NCI-H526 (cell line): Measurements from ENCODE around the gene NCAM2.
A peak's percentile ranks its signal among the peaks of the same experiment; 100 is the strongest.
"Not testable (repeated sequence)": the region's sequence is repeated elsewhere in the genome, so short reads cannot be mapped to it uniquely, and the experiment has no call there.

Experiments
- DNase-seq, 2 experiments: peaks; one replicate each; lab custom pipeline; 2025; lab: John Stamatoyannopoulos, UW

The NCAM2 gene

GRCh38 chr21:21103692-21104091 lies 105.5 kb downstream of the NCAM2 start:
- DNase-seq: no peak

- no peak for DNase-seq
Observed at GRCh38 chr21:21109736-21110135, 111.5 kb downstream of the NCAM2 start.

- no peak for DNase-seq
Observed at GRCh38 chr21:21111309-21111920, 113.2 kb downstream of the NCAM2 start.

GRCh38 chr21:21114461-21114860 lies 116.3 kb downstream of the NCAM2 start:
- no peak for DNase-seq

- no peak for DNase-seq
Observed at GRCh38 chr21:21119091-21119490, 120.9 kb downstream of the NCAM2 start.

GRCh38 chr21:21122680-21123079 lies 124.5 kb downstream of the NCAM2 start:
- DNase-seq: no peak

GRCh38 chr21:21132390-21132789 lies 134.2 kb downstream of the NCAM2 start:
- no peak for DNase-seq

GRCh38 chr21:21137986-21138385 lies 139.8 kb downstream of the NCAM2 start:
- DNase-seq: no peak

- DNase-seq: no peak
Observed at GRCh38 chr21:21146587-21147373, 148.6 kb downstream of the NCAM2 start.

- DNase-seq: no peak
Observed at GRCh38 chr21:21147374-21147745, 149.2 kb downstream of the NCAM2 start.

- no peak for DNase-seq
Observed at GRCh38 chr21:21148009-21148408, 149.8 kb downstream of the NCAM2 start.

- no peak for DNase-seq
Observed at GRCh38 chr21:21148514-21148913, 150.3 kb downstream of the NCAM2 start.

GRCh38 chr21:21149445-21149844 lies 151.2 kb downstream of the NCAM2 start:
- DNase-seq: not testable (repeated sequence)

- no peak for DNase-seq
Observed at GRCh38 chr21:21151231-21151630, 153.0 kb downstream of the NCAM2 start.

GRCh38 chr21:21156397-21156796 lies 158.2 kb downstream of the NCAM2 start:
- DNase-seq: no peak

GRCh38 chr21:21156957-21157356 lies 158.7 kb downstream of the NCAM2 start:
- no peak for DNase-seq

GRCh38 chr21:21158376-21158918 lies 160.2 kb downstream of the NCAM2 start:
- no peak for DNase-seq

- no peak for DNase-seq
Observed at GRCh38 chr21:21159253-21159899, 161.2 kb downstream of the NCAM2 start.

- DNase-seq: no peak
Observed at GRCh38 chr21:21162786-21163185, 164.6 kb downstream of the NCAM2 start.

- DNase-seq: peak; percentile 18 to 67
Observed at GRCh38 chr21:21163904-21164303, 165.7 kb downstream of the NCAM2 start.

- no peak for DNase-seq
Observed at GRCh38 chr21:21165063-21165645, 166.9 kb downstream of the NCAM2 start.

- DNase-seq: no peak
Observed at GRCh38 chr21:21174676-21175075, 176.5 kb downstream of the NCAM2 start.
